Activated CD8-positive, alpha-beta memory T cell treated with anti-CD3 and anti-CD28 coated beads, Interleukin-2, amount 50 U/mL, for 48 hours (primary cell): Measurements from ENCODE around the gene SNX20.
A peak's percentile ranks its signal among the peaks of the same experiment; 100 is the strongest.

Experiments
- DNase-seq: peaks from one replicate; pipeline ENCODE4 v3.0.0-alpha.2; 2020

SNX20 gene, protein sequence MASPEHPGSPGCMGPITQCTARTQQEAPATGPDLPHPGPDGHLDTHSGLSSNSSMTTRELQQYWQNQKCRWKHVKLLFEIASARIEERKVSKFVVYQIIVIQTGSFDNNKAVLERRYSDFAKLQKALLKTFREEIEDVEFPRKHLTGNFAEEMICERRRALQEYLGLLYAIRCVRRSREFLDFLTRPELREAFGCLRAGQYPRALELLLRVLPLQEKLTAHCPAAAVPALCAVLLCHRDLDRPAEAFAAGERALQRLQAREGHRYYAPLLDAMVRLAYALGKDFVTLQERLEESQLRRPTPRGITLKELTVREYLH

GRCh38 chr16:50681021-50681885 lies at the start of gene SNX20:
Gene SNX20, minus strand, starts transcription at chr16:50681312. Its CDS starts 3,786 bp downstream, at chr16:50677526.
- peak; percentile 76 for DNase-seq

GRCh38 chr16:50724306-50724705 lies 43.2 kb upstream of the SNX20 start:
- no peak for DNase-seq

GRCh38 chr16:50722960-50723359 lies 41.8 kb upstream of the SNX20 start:
- DNase-seq, result no peak

GRCh38 chr16:50722405-50722737 lies 41.3 kb upstream of the SNX20 start:
- DNase-seq, result no peak

- no peak for DNase-seq
Measured at GRCh38 chr16:50721549-50722404, 40.7 kb upstream of the SNX20 start.

- no peak for DNase-seq
Measured at GRCh38 chr16:50719401-50720337, 38.6 kb upstream of the SNX20 start.

DNA sequence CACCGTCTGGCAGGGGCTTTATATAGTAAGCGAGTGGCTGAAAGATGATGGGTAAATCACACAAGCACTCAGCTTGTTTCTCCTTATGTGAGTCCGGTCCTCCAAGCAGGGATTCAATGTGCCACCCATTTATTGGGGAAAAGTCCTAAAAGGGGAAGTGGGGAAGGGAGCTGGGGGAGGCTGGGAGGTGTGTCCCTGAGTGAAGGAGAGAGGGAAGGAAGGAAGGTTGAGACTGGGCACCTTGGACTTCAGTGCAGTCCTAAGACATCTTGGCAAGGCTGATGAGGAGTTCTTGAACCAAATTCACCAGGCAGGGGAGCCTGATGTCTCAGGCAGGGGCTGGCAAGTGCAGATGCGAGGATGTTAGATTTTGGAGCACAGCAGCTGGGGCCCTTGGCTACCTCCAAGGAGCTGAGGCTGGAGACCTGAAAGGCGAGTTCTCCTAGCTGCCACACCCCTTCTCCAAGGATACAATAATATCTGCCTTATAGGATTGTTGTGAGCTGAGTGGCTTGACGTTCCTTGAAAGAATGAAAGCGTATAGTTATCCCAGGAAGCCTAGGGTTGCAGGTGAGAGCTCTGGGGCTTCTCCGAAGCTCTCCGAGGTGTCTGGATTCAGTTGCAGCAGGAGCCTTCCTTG lies 37.8 kb upstream of the SNX20 start:
- DNase-seq, result no peak

DNA sequence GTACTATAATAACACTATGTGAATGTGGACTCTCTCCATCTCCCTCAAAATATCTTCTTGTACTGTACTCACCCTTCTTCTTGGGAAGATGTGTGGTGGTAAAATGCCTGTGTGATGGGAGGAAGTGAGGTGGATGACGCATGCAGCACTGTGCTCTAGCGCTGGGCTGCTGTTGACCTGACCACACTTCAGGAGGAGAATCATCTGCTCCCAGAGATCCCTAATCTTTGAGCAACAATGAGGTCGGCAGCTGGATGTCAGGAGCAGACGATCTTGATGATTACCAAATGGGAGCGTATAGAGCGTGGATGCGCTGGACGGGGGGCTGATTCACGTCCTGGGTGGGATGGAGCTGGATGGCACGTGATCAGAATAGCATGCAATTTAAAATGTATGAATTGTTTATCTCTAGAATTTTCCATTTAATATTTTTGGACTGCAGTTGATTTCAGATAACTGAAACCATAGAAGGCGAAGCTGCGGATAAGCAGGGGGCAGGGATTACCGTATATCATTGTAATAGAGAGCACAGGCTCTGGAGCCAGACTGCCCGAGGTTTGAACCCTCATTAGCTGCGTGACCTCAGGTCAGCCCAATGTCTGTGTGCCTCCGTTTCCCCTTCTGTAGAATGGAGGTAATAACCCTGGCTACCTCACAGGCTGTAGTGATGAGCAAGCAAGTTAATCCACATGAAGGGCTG lies 37.1 kb upstream of the SNX20 start:
- no peak for DNase-seq

- DNase-seq, result no peak
Measured at GRCh38 chr16:50717494-50717893, 36.4 kb upstream of the SNX20 start.

- no peak for DNase-seq
Measured at GRCh38 chr16:50717091-50717490, 36.0 kb upstream of the SNX20 start.

DNA sequence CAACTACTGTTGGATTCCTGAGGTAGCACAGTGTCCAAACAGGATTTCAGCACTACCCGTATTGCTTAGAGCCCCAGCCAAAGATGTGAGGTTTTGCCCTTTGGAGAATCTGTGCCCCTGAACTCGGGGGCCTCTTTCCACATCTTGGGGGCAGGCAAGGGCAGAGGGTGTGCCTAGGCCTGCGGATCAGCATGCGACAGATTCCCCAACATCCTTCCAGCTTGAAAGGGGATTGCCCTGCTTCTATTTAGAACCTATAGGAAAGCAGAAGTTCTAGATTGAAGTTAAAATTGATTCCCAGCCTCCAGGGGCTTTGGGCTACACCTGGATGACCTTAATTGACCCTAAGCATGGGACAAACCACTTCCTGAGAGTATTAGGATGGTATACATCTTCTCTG lies 31.8 kb upstream of the SNX20 start:
- DNase-seq, result no peak

- no peak for DNase-seq
Measured at GRCh38 chr16:50712560-50712898, 31.4 kb upstream of the SNX20 start.

- DNase-seq, result no peak
Measured at GRCh38 chr16:50711862-50712559, 30.9 kb upstream of the SNX20 start.

GRCh38 chr16:50711040-50711439 lies 29.9 kb upstream of the SNX20 start:
- no peak for DNase-seq

DNA sequence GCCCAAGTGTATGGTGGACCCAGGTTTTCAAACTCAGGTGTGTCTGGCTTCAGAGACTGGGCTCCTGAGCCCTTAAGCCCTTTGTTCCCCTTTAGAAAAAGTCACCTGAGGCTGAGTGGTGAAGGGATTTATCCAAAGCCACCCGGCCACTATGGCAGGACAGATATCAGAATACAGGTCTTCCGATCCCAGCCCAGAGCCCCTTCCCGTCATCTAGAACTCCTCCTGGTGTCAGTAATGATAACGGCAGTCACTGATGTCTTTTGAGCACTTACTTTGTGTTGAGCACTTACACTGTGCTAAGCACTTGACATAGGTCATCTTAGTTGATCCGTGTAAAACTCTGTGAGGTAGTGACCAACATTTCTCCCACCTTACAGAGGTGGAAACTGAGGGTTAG lies 28.9 kb upstream of the SNX20 start:
- no peak for DNase-seq

DNA sequence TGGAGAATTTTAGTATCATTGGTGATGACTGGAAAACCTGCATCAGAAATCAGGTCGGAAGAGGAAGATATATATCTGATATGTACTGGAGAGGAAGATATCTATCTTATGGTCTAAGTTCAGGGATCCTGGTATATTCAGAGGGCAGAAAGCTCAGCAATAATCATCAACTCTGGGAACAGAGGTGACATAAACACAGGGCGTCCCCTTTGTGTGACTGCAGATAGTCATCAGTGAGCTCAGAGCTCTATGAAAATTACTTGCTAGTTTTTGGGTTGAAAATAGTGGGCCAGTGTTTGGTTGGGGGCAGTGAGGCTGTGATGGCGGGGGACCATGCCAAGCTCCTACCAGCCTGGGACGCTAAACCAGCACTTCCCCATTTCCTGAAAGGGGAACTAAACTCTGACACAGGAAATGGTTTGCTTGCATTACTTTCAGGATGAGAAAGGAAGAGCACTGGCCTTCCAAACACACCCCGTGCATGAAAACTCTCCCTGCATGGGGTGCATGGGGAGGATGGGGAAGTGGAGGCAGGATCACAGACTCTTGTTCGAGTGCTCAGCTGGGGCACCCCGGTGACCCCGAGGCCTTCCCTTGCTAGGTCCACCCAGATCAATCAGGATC lies 28.1 kb upstream of the SNX20 start:
- no peak for DNase-seq

GRCh38 chr16:50708373-50709060 lies 27.4 kb upstream of the SNX20 start:
- DNase-seq, result no peak

- DNase-seq, result no peak
Measured at GRCh38 chr16:50706250-50706649, 25.1 kb upstream of the SNX20 start.

GRCh38 chr16:50705436-50706110 lies 24.5 kb upstream of the SNX20 start:
- DNase-seq, result no peak
